ENCODE measurements around the gene RAB1A. TPM values are rescaled to one million over a fixed set of nuclear protein-coding genes. Genes with fewer than 3 reads are reported as not detected.
A peak's percentile ranks its signal among the peaks of the same experiment; 100 is the strongest.

Gene RAB1A
- total RNA-seq, 4 donors from 2014 or later = 67.7 to 89.4 (median 79.5) TPM

DNA sequence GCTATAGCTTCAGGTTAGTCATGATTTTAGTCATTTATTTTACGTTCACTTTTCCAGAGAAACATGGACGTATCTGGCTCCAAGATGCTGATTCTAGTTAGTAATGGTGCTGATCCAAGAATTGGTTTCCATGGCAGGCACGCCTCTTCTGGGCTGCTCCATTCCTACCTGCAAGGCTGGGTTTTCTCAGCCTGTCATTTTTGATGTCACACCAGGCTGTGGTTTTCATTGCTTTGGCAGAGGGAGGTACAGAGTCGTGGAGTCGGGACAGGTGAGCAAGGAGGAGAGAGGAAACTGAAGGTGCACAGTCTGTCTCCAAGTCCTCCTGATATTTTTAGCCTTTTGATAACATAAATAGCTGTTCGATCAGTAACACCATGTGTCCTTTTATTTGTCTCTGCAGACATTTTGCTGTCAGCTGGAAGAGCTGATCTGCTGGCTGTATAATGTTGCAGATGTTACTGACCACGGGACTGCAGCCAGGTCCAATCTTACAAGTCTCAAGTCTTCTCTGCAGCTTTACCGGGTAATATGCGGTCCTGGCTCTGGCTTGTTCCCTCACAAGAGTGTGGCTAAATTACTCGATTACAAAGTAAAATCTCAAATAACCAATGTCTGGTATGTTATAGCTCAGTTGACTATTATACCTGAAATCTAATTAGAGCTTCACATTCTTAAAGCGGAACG, 55.9 kb downstream of the RAB1A start:
- peaks cover 0 to 79% of the 10 kb centered on the region in 2 donors for H3K36me3 ChIP-seq
- TF ChIP-seq POLR2AphosphoS5 (IDR thresholded peaks at IDR 0.05) (no peak), EP300 (IDR thresholded peaks at IDR 0.05) (no peak), POLR2A (IDR thresholded peaks at IDR 0.05) (no peak)
- TF ChIP-seq, protein P1, sequence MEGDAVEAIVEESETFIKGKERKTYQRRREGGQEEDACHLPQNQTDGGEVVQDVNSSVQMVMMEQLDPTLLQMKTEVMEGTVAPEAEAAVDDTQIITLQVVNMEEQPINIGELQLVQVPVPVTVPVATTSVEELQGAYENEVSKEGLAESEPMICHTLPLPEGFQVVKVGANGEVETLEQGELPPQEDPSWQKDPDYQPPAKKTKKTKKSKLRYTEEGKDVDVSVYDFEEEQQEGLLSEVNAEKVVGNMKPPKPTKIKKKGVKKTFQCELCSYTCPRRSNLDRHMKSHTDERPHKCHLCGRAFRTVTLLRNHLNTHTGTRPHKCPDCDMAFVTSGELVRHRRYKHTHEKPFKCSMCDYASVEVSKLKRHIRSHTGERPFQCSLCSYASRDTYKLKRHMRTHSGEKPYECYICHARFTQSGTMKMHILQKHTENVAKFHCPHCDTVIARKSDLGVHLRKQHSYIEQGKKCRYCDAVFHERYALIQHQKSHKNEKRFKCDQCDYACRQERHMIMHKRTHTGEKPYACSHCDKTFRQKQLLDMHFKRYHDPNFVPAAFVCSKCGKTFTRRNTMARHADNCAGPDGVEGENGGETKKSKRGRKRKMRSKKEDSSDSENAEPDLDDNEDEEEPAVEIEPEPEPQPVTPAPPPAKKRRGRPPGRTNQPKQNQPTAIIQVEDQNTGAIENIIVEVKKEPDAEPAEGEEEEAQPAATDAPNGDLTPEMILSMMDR (IDR thresholded peaks at IDR 0.05) = no peak

GRCh38 chr2:65072181-65072970, 57.5 kb downstream of the RAB1A start:
- peaks cover 0 to 62% of the 10 kb centered on the region in 2 donors for H3K36me3 ChIP-seq
- H3K27me3 ChIP-seq = no peaks in the 10 kb centered on the region
- no peak overlapping the region for H3K4me3 ChIP-seq
- peaks cover 6 to 88% (median 46%) of the 10 kb centered on the region in 3 donors for H3K4me1 ChIP-seq
- H3K9me3 ChIP-seq = no peaks in the 10 kb centered on the region
- TF ChIP-seq EP300 (IDR thresholded peaks at IDR 0.05) (no peak), POLR2AphosphoS5 (IDR thresholded peaks at IDR 0.05) (no peak), POLR2A (IDR thresholded peaks at IDR 0.05) (no peak)
- TF ChIP-seq, protein P1 (IDR thresholded peaks at IDR 0.05) = no peak
- ATAC-seq = no peak
- peak overlapping the region in 2 of 4 donors; percentile 3 to 67 for H3K27ac ChIP-seq
- 79% methylated on average over 5 of the region's 20 CpGs; no CpG with 5 or more reads in 1 of the 2 donors for WGBS, 2 donors (ENCODE audit: low coverage in 1 of 2)

More for the DNA sequence above, 55.9 kb downstream of the RAB1A start:
- no peak for ATAC-seq
- Histone ChIP-seq H3K4me3 (no peak overlapping the region), H3K27ac (no peak overlapping the region), H3K4me1 (peaks cover 6 to 79% (median 42%) of the 10 kb centered on the region in 3 donors), H3K9me3 (no peaks in the 10 kb centered on the region), H3K27me3 (no peaks in the 10 kb centered on the region)
- WGBS, 2 donors (ENCODE audit: low coverage in 1 of 2) = 61 to 69% methylated on average over 7 to 11 of the region's 12 CpGs

- 33 to 51% methylated on average over 1 to 4 of the region's 14 CpGs for WGBS, 2 donors (ENCODE audit: low coverage in 1 of 2)
- Histone ChIP-seq H3K4me1 (peaks cover 6 to 89% (median 45%) of the 10 kb centered on the region in 3 donors), H3K36me3 (peaks cover 0 to 58% of the 10 kb centered on the region in 2 donors), H3K27ac (peak overlapping the region in 3 of 4 donors; percentile 51 to 77 (median 67)), H3K27me3 (no peaks in the 10 kb centered on the region), H3K4me3 (no peak overlapping the region), H3K9me3 (no peaks in the 10 kb centered on the region)
- TF ChIP-seq, protein P1 (IDR thresholded peaks at IDR 0.05) = peak in 2 of 4 experiments; percentile 18 to 43
- no peak for TF ChIP-seq POLR2AphosphoS5 (IDR thresholded peaks at IDR 0.05)
- ATAC-seq = no peak
Observed at GRCh38 chr2:65071499-65072180, 58.3 kb downstream of the RAB1A start.

DNA sequence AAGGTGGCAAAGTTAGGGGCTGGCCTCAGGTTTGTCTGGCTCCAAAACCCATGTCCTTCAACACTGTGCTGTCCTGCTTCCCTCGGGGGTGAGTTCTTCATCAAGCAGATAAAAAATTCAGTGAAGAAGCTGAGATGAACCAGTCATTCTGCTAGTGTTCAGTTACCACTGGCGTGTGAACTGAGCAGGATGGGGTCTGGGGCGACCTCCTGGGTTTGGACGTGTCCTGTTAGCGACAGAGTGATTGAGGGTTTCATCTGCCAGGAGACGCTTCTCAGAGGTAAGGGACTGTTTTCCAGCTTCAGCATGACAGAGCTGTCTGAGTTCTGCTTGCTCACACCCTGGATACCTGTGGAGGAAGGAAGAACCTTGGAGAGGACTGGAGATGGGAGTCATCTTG, 59.0 kb downstream of the RAB1A start:
- H3K27ac ChIP-seq = peak overlapping the region in 3 of 4 donors; percentile 51 to 77 (median 67)
- peaks cover 4 to 86% (median 41%) of the 10 kb centered on the region in 3 donors for H3K4me1 ChIP-seq
- H3K27me3 ChIP-seq = no peaks in the 10 kb centered on the region
- WGBS, 2 donors (ENCODE audit: low coverage in 1 of 2) = 91% methylated on average over 5 of the region's 6 CpGs; no CpG with 5 or more reads in 1 of the 2 donors
- no peak overlapping the region for H3K4me3 ChIP-seq
- no peaks in the 10 kb centered on the region for H3K9me3 ChIP-seq
- ATAC-seq = no peak
- H3K36me3 ChIP-seq = peaks cover 0 to 58% of the 10 kb centered on the region in 2 donors
- TF ChIP-seq EP300 (IDR thresholded peaks at IDR 0.05) = no peak
- no peak for TF ChIP-seq POLR2A (IDR thresholded peaks at IDR 0.05)
- no peak for TF ChIP-seq POLR2AphosphoS5 (IDR thresholded peaks at IDR 0.05)
- TF ChIP-seq, protein P1 (IDR thresholded peaks at IDR 0.05) = no peak

Data from gastroesophageal sphincter (tissue), 4 donors.